HepG2 (cell line): Measurements from ENCODE around the gene COG5. TPM values are rescaled to one million over a fixed set of nuclear protein-coding genes. Genes with fewer than 3 reads are reported as not detected.

ENCODE experiments used
- ATAC-seq: fragments of 200-7000 bp; cut with Tn5 transposase; 3 replicates; pipeline ENCODE4 v1.9.1; 2020; ENCODE audit warnings: mild to moderate bottlenecking, moderate library complexity
- BruUV-seq: library from RNA; stranded (reverse); fragments of 400-500 nt; replicated peaks from 2 replicates; lab custom pipeline; 2021; lab: Mats Ljungman, UMichigan
- CTCF ChIA-PET: fragments of 300-600 bp; formaldehyde crosslinking; extraction: SDS; loops from one replicate; lab custom pipeline; 2021; ENCODE audit warnings: low total read pairs, inconsistent platforms, low intra/inter-chr PET ratio; lab: Yijun Ruan, JAX
- POLR2A ChIA-PET: fragments of 350-600 bp; sonication (Branson Sonifier 250); formaldehyde crosslinking; loops from one replicate; lab custom pipeline; 2020; ENCODE audit warnings: antibody characterized with exemption, inconsistent platforms; lab: Yijun Ruan, JAX
- DNase-seq: peaks from one replicate; pipeline ENCODE4 v3.0.0-alpha.2; 2015; ENCODE audit warnings: low spot score
- FAIRE-seq: peaks from 3 replicates; lab custom pipeline; 2011; peaks lifted over from hg19 to GRCh38; lab: Jason Lieb, UNC
- H2AFZ ChIP-seq: one replicate; pipeline ENCODE4 v1.6.1; 2011; ENCODE audit warnings: low read length, inconsistent platforms
- H3K27ac ChIP-seq: fragments of 300-600 bp; 3 replicates; pipeline ENCODE4 v1.8.0; 2011; ENCODE audit warnings: mixed run types, mild to moderate bottlenecking, mixed read lengths, low read length, inconsistent platforms; ENCODE audit not compliant: insufficient read depth; ENCODE audit errors: extremely low read length
- H3K27me3 ChIP-seq, 2 experiments: fragments of 200-600 bp in 1 of 2; 2 replicates in 1 of 2; 3 replicates in 1 of 2; pipeline versions ENCODE4 v1.6.0 to v1.8.0; 2011; ENCODE audit warnings: low read length in 2 of 2, mild to moderate bottlenecking in 2 of 2, moderate library complexity in 2 of 2, inconsistent platforms in 1 of 2; ENCODE audit not compliant: insufficient read depth in 2 of 2, control insufficient read depth in 1 of 2
- H3K36me3 ChIP-seq, 2 experiments: fragments of 200-600 bp in 1 of 2; replicated peaks in 1 of 2; 2 replicates in 1 of 2; 3 replicates in 1 of 2; pipeline versions ENCODE4 v1.5.1 to v1.8.0; 2011; ENCODE audit warnings: low read length in 2 of 2, inconsistent platforms in 1 of 2; ENCODE audit not compliant: insufficient read depth in 2 of 2, control insufficient read depth in 1 of 2
- H3K4me1 ChIP-seq: 2 replicates; pipeline ENCODE4 v1.5.1; 2012; ENCODE audit warnings: low read length, inconsistent platforms; ENCODE audit not compliant: insufficient read depth
- H3K4me2 ChIP-seq: 2 replicates; pipeline ENCODE4 v1.6.0; 2011; ENCODE audit warnings: low read depth, low read length, inconsistent platforms
- H3K4me3 ChIP-seq, 3 experiments: fragments of 200-600 bp in 1 of 3; sonication (generic), shearing (Covaris generic) in 1 of 3; replicated peaks in 1 of 3; 2 replicates each; pipeline ENCODE4 v1.5.1; 2011 to 2016; ENCODE audit warnings: low read length in 3 of 3, inconsistent platforms in 2 of 3, low read depth in 2 of 3, mild to moderate bottlenecking in 2 of 3, control low read depth in 1 of 3, mixed read lengths in 1 of 3; ENCODE audit not compliant: insufficient read depth in 1 of 3
- H3K79me2 ChIP-seq: one replicate; pipeline ENCODE4 v1.6.1; 2011; ENCODE audit warnings: low read length, inconsistent platforms; ENCODE audit not compliant: insufficient read depth
- H3K9ac ChIP-seq: 2 replicates; pipeline ENCODE4 v1.6.0; 2011; ENCODE audit warnings: mild to moderate bottlenecking, low read depth, low read length, inconsistent platforms; ENCODE audit not compliant: insufficient read depth
- H3K9me3 ChIP-seq: 2 replicates; pipeline ENCODE4 v1.5.1; 2012; ENCODE audit warnings: mild to moderate bottlenecking, low read length
- H4K20me1 ChIP-seq: 2 replicates; pipeline ENCODE4 v1.6.0; 2011; ENCODE audit warnings: inconsistent platforms, mild to moderate bottlenecking, low read length, moderate library complexity; ENCODE audit not compliant: insufficient read depth
- ATF7-NPFF ChIP-seq: sonication (generic); formaldehyde crosslinking; IDR thresholded peaks from 2 replicates; pipeline ENCODE4 v1.8.1; 2023; ENCODE audit warnings: mild to moderate bottlenecking, low read depth, missing genetic modification reagents, moderate library complexity
- BRF2 ChIP-seq: sonication (generic); formaldehyde crosslinking; IDR thresholded peaks from 2 replicates; pipeline ENCODE4 v1.8.1; 2022; ENCODE audit warnings: mild to moderate bottlenecking, missing genetic modification reagents
- FOXM1 ChIP-seq: sonication (generic); formaldehyde crosslinking; IDR thresholded peaks from 2 replicates; pipeline ENCODE4 v1.5.0; 2020; ENCODE audit warnings: missing genetic modification reagents
- MED13 ChIP-seq: sonication (generic); formaldehyde crosslinking; IDR thresholded peaks from 2 replicates; pipeline ENCODE4 v1.5.0; 2020; ENCODE audit warnings: missing genetic modification reagents
- SALL2 ChIP-seq: sonication (generic); formaldehyde crosslinking; IDR thresholded peaks from 2 replicates; pipeline ENCODE4 v1.8.1; 2023; ENCODE audit warnings: mild to moderate bottlenecking, missing genetic modification reagents, inconsistent platforms
- SNRNP70 ChIP-seq: fragments of 200-400 bp; formaldehyde crosslinking; IDR thresholded peaks from 2 replicates; pipeline ENCODE4 v1.6.1; 2017; ENCODE audit warnings: mild to moderate bottlenecking, low read depth, low read length, moderate library complexity
- YEATS4 ChIP-seq: sonication (generic); formaldehyde crosslinking; IDR thresholded peaks from 2 replicates; pipeline ENCODE4 v1.4.0; 2020; ENCODE audit warnings: missing genetic modification reagents, borderline replicate concordance
- ZBTB21 ChIP-seq: sonication (generic); formaldehyde crosslinking; IDR thresholded peaks from 2 replicates; pipeline ENCODE4 v1.4.0; 2020; ENCODE audit warnings: missing genetic modification reagents
- ZBTB34 ChIP-seq: sonication (generic); formaldehyde crosslinking; IDR thresholded peaks from 2 replicates; pipeline ENCODE4 v1.8.0; 2022; ENCODE audit warnings: mild to moderate bottlenecking, missing genetic modification reagents
- ZBTB4 ChIP-seq: sonication (generic); formaldehyde crosslinking; IDR thresholded peaks from 2 replicates; pipeline ENCODE4 v1.4.0; 2020; ENCODE audit warnings: missing genetic modification reagents, mild to moderate bottlenecking, borderline replicate concordance
- ZNF263 ChIP-seq: sonication (generic); formaldehyde crosslinking; IDR thresholded peaks from 2 replicates; pipeline ENCODE4 v1.4.0; 2020; ENCODE audit warnings: missing genetic modification reagents
- ZNF639 ChIP-seq: conservative IDR thresholded peaks from 2 replicates; pipeline ENCODE4 v1.6.1; 2018; ENCODE audit warnings: missing genetic modification reagents
- ZNF761 ChIP-seq: sonication (generic); formaldehyde crosslinking; conservative IDR thresholded peaks from 2 replicates; pipeline ENCODE4 v1.4.0; 2020; ENCODE audit warnings: mild to moderate bottlenecking, missing genetic modification reagents
- WGBS: methylation state at CpG from one replicate; pipeline ENCODE4 v1.1.6; 2017; ENCODE audit warnings: low lambda C conversion rate; 5-methylcytosine and 5-hydroxymethylcytosine counted together
- in situ Hi-C: cut with HindIII; loops from 2 replicates; pipeline ENCODE4 v1.10.0; 2017; ENCODE audit warnings: low pct_unique_long_range_greater_than_20kb; ENCODE audit not compliant: extremely low pct_ligation_motif_present
- intact Hi-C: fragments of 100-400 bp; cut with micrococcal nuclease; formaldehyde crosslinking; loops from one replicate; pipeline ENCODE4 v1.10.0; 2022; ENCODE audit not compliant: unreplicated experiment
- polyA plus RNA-seq, 8 experiments: library from polyadenylated mRNA; depleted of rRNA in 3 of 8; stranded (reverse) in 7 of 8; unstranded in 1 of 8; fragments of >200 nt; fragmentation: Illumina TruSeq in 4 of 8; extraction: Trizol in 4 of 8; gene quantifications; 2 replicates each; pipeline versions ENCODE4 v1.2.1 to v1.2.3, GENCODE V29; 2011 to 2016; ENCODE audit warnings: low read depth in 4 of 8, missing spikeins in 1 of 8, mixed read lengths in 1 of 8; ENCODE audit not compliant: insufficient read depth in 1 of 8
- total RNA-seq, 5 experiments: library from RNA; depleted of rRNA; stranded (reverse); fragments of >200 nt; fragmentation: Illumina TruSeq; extraction: Trizol; gene quantifications; 2 replicates each; pipeline ENCODE4 v1.2.3, GENCODE V29; 2016; ENCODE audit warnings: low read depth in 1 of 5

Gene COG5
- total and polyA plus RNA-seq, 2 of the 13 experiments (the other 11 are each of a cell fraction or from before 2014, with no cell fraction given) = 20.4 to 31.3 TPM

GRCh38 chr7:107486041-107486440 is 77.7 kb downstream of the COG5 start:
- H4K20me1 ChIP-seq = no peaks in the 10 kb centered on the region
- H3K79me2 ChIP-seq = no peaks in the 10 kb centered on the region
- 95% methylated on average over 3 of the region's 3 CpGs for WGBS
- ATAC-seq (no peak), FAIRE-seq (no peak), DNase-seq (no peak)
- ChIA-PET POLR2A (no interaction called here), CTCF (no interaction called here)
- H3K36me3 ChIP-seq = no peaks in the 10 kb centered on the region
- H3K9ac ChIP-seq = no peak overlapping the region
- H3K27ac ChIP-seq = no peak overlapping the region
- H2AFZ ChIP-seq = no peak overlapping the region
- in situ Hi-C loops (no loop called here), intact Hi-C loops (no loop called here)
- TF ChIP-seq ATF7-NPFF (CRISPR knock-in tag) (no peak), YEATS4 (CRISPR knock-in tag) (no peak), FOXM1 (no peak), SNRNP70 (no peak), ZBTB4 (CRISPR knock-in tag) (no peak), ZNF263 (no peak), ZBTB21 (CRISPR knock-in tag) (no peak), ZNF639 (CRISPR knock-in tag) (no peak), ZNF761 (no peak), ZBTB34 (CRISPR knock-in tag) (no peak), SALL2 (CRISPR knock-in tag) (no peak), MED13 (CRISPR knock-in tag) (no peak), BRF2 (CRISPR knock-in tag) (no peak)
- no peaks in the 10 kb centered on the region for H3K9me3 ChIP-seq
- no peaks in the 10 kb centered on the region for H3K27me3 ChIP-seq
- H3K4me3 ChIP-seq = no peak overlapping the region
- no TSS peak for BruUV-seq
- 0 out of 2 replicates have a peak, but pooled peaks cover 8% of the 10 kb centered on the region for H3K4me1 ChIP-seq
- H3K4me2 ChIP-seq = no peak overlapping the region
